Measurements from ENCODE around the gene UBR1.
A peak's percentile ranks its signal among the peaks of the same experiment; 100 is the strongest.

UBR1 gene

DNA sequence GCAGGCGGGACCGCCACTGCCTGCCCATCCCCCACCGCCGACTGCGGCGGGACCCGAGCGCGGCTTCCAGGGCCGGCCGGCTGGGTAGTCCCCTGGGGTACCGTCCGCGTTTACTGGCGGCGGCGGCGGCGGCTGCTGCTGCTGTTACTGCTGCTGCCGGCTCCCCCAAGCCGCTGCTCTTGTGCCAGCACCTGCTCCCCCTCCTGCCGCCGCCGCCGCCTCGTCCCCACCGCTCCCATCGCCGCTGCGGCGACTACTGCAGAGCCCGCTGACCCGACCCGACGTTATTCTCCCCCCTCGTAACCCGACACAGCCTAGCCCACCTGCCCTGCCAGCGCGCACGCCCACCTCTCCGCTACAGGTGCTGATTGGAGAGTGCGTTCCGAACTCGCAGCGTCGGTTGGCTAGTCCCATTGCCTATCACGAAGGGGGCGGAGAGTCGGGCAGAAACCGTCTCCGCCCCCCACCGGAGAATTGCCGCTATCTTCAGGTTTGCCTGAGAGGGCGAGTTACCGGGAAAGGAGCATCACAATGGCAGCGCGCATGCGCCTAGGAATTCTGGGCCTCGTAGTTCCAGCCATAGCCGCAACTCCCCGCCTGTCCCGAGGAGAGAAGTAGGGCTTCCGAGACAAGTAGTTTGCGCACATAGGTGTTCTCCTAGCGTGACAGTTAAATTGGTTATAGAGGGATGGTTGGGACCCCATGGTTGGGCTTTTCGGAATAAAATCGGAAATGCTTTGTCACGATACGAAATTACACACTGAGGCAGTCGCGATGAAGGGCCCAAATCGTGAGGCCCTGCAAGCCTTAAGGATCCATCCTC, 185.1 kb downstream of the UBR1 start, which contains the start of gene TTBK2:
Gene TTBK2, minus strand, starts transcription at position 260 of the 823 bp plus-strand sequence. CDS start 42,161 bp downstream, outside the sequence.
- Histone ChIP-seq H3K36me3 (no peaks in the 10 kb centered on the region), H3K9me3 (no peaks in the 10 kb centered on the region), H3K27me3 (peaks cover 24% of the 10 kb centered on the region), H3K4me1 (ENCODE audit: control insufficient read depth in 1 of 2, insufficient read depth in 1 of 2, low read depth in 1 of 2, low read length in 1 of 2) (peaks cover 18% of the 10 kb centered on the region in 2 experiments), H3K4me3 (ENCODE audit: low read depth in 1 of 2, low read length in 1 of 2) (peak within 1 kb of the TSS; percentile 70 to 87), H3K27ac (peak within 1 kb of the TSS; percentile 63)
- TF ChIP-seq, protein P1, sequence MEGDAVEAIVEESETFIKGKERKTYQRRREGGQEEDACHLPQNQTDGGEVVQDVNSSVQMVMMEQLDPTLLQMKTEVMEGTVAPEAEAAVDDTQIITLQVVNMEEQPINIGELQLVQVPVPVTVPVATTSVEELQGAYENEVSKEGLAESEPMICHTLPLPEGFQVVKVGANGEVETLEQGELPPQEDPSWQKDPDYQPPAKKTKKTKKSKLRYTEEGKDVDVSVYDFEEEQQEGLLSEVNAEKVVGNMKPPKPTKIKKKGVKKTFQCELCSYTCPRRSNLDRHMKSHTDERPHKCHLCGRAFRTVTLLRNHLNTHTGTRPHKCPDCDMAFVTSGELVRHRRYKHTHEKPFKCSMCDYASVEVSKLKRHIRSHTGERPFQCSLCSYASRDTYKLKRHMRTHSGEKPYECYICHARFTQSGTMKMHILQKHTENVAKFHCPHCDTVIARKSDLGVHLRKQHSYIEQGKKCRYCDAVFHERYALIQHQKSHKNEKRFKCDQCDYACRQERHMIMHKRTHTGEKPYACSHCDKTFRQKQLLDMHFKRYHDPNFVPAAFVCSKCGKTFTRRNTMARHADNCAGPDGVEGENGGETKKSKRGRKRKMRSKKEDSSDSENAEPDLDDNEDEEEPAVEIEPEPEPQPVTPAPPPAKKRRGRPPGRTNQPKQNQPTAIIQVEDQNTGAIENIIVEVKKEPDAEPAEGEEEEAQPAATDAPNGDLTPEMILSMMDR (IDR thresholded peaks at IDR 0.05): peak; percentile 71

DNA sequence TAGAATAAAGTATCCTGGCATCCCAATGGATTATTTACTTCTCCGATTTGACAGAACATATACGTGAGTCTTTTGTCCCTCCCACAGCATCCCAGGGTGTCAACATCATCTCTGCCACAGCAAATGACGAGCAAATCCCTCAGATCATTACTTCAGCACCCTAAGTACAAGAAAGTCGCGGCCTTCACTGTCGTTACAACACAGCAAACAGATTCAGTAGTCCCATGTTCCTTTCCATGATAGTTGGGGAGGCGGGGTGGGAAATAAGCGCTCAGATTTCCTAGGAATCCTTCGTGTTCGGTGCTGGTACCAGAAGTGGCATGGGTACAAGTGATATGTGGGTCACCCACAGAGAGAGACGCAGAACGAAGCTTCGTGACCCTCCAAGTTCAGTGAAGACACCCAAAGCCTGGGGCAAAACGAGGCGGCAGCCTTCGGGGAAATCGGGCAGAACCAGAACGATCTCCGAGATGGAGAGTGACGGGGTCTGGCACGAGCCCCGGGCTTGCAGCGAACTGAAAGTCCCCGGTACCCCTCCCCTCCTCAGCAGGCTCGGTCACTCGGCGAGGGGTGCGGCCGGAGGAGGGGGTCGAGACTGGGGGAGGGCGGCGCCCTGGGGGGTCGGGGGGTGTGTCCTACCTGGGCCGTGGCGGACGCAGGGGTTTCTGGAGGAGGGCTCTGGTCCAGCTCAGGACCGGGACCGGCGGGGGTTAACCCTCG, 185.9 kb downstream of the UBR1 start:
- Histone ChIP-seq H3K4me3 (ENCODE audit: low read depth in 1 of 2, low read length in 1 of 2) (peak overlapping the region; percentile 70 to 87), H3K27me3 (peaks cover 24% of the 10 kb centered on the region), H3K36me3 (no peaks in the 10 kb centered on the region), H3K4me1 (ENCODE audit: control insufficient read depth in 1 of 2, insufficient read depth in 1 of 2, low read depth in 1 of 2, low read length in 1 of 2) (peaks cover 18 to 23% of the 10 kb centered on the region in 2 experiments), H3K9me3 (no peaks in the 10 kb centered on the region), H3K27ac (peak overlapping the region; percentile 63)
- TF ChIP-seq, protein P1 (IDR thresholded peaks at IDR 0.05): no peak

GRCh38 chr15:42919308-42919707, 186.5 kb downstream of the UBR1 start:
- peaks cover 24% of the 10 kb centered on the region for H3K27me3 ChIP-seq
- H3K4me3 ChIP-seq (ENCODE audit: low read depth in 1 of 2, low read length in 1 of 2): no peak overlapping the region
- peaks cover 18 to 24% of the 10 kb centered on the region in 2 experiments for H3K4me1 ChIP-seq (ENCODE audit: control insufficient read depth in 1 of 2, insufficient read depth in 1 of 2, low read depth in 1 of 2, low read length in 1 of 2)
- TF ChIP-seq, protein P1 (IDR thresholded peaks at IDR 0.05): no peak
- no peak overlapping the region for H3K27ac ChIP-seq
- no peaks in the 10 kb centered on the region for H3K9me3 ChIP-seq
- no peaks in the 10 kb centered on the region for H3K36me3 ChIP-seq

DNA sequence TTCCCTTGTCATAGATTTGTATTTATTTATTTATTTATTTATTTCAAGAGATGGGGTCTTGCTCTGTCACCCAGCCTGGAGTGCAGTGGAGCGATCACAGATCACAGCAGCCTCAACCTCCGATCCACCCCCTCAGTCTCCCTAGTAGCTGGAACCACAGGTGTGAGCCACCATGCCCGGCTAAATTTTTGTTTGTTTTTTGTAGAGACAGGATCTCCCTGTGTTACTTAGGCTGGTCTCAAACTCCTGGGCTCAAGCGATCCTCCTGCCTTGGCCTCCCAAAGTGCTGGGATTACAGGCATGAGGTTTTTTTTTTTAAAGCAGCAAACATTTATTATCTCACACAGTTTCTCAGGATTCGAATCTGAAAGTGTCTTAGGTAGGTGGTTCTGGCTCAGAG, 187.8 kb downstream of the UBR1 start:
- no peak overlapping the region for H3K27ac ChIP-seq
- TF ChIP-seq, protein P1 (IDR thresholded peaks at IDR 0.05): no peak
- H3K4me1 ChIP-seq (ENCODE audit: control insufficient read depth in 1 of 2, insufficient read depth in 1 of 2, low read depth in 1 of 2, low read length in 1 of 2): peaks cover 18 to 24% of the 10 kb centered on the region in 2 experiments
- peaks cover 19% of the 10 kb centered on the region for H3K27me3 ChIP-seq
- no peaks in the 10 kb centered on the region for H3K9me3 ChIP-seq
- no peak overlapping the region for H3K4me3 ChIP-seq (ENCODE audit: low read depth in 1 of 2, low read length in 1 of 2)
- H3K36me3 ChIP-seq: no peaks in the 10 kb centered on the region

GRCh38 chr15:42915654-42916315, 190.1 kb downstream of the UBR1 start:
- Histone ChIP-seq H3K9me3 (no peaks in the 10 kb centered on the region), H3K27ac (no peak overlapping the region), H3K27me3 (no peaks in the 10 kb centered on the region), H3K4me1 (ENCODE audit: control insufficient read depth in 1 of 2, insufficient read depth in 1 of 2, low read depth in 1 of 2, low read length in 1 of 2) (peaks cover 8 to 14% of the 10 kb centered on the region in 2 experiments), H3K4me3 (ENCODE audit: low read depth in 1 of 2, low read length in 1 of 2) (no peak overlapping the region), H3K36me3 (no peaks in the 10 kb centered on the region)
- TF ChIP-seq, protein P1 (IDR thresholded peaks at IDR 0.05): no peak

Measured in neutrophil (primary cell).